ENCODE results near the gene SOX5. TPM values are rescaled to one million over a fixed set of nuclear protein-coding genes. Genes with fewer than 3 reads are reported as not detected.
A peak's percentile ranks its signal among the peaks of the same experiment; 100 is the strongest.

SOX5 gene
- total and polyA plus RNA-seq, 9 of the 15 experiments (the other 6 are each of a cell fraction or from before 2014, with no cell fraction given) = 8.3 to 16.5 (median 11.9) TPM

DNA sequence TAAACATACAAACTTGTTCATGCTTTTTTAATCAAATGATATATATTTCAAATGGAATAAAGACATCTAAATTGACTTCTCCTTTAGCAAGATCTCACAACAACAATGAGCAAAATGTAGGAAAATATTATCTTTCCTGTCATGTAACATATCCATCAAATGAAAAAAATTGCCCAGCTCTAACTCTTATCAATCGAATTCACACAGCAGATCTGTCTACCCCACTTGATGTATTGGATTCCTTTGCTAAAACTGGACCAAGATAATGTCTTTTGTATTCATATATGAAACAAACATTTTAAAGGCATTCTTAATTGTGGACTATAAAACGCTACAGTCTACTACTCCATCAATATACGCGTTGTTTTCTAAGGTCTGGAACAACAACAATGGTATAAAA is 218.0 kb downstream of the SOX5 start (continued):
- TF ChIP-seq, protein P1, sequence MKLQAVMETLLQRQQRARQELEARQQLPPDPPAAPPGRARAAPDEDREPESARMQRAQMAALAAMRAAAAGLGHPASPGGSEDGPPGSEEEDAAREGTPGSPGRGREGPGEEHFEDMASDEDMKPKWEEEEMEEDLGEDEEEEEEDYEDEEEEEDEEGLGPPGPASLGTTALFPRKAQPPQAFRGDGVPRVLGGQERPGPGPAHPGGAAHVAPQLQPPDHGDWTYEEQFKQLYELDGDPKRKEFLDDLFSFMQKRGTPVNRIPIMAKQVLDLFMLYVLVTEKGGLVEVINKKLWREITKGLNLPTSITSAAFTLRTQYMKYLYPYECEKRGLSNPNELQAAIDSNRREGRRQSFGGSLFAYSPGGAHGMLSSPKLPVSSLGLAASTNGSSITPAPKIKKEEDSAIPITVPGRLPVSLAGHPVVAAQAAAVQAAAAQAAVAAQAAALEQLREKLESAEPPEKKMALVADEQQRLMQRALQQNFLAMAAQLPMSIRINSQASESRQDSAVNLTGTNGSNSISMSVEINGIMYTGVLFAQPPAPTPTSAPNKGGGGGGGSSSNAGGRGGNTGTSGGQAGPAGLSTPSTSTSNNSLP (IDR thresholded peaks at IDR 0.05; ENCODE audit: borderline replicate concordance, low read depth, low read length) = peak; percentile 79; the same call in 1 of the 2 replicates
- TF ChIP-seq MTA2 (IDR thresholded peaks at IDR 0.05; ENCODE audit: low read depth) = peak; percentile 46
- no peak for TF ChIP-seq PML (IDR thresholded peaks at IDR 0.05; ENCODE audit: low read length)
- peak; percentile 28 to 57; a peak in 2 of 4 replicates for TF ChIP-seq TRIM24 (IDR thresholded peaks at IDR 0.05)
- peak; percentile 93 for TF ChIP-seq ARID1B (IDR thresholded peaks at IDR 0.05)
- TF ChIP-seq ELF1 (tag; IDR thresholded peaks at IDR 0.05) = no peak
- TF ChIP-seq NCOA2 (IDR thresholded peaks at IDR 0.05; ENCODE audit: partially characterized antibody in 2 of 2) = peak in 1 of 2 experiments; percentile 42
- TF ChIP-seq SPI1 (IDR thresholded peaks at IDR 0.05; ENCODE audit: borderline replicate concordance, low read depth, low read length) = no peak
- TF ChIP-seq ZNF778 (CRISPR knock-in tag; IDR thresholded peaks at IDR 0.05) = no peak
- TF ChIP-seq FOXA3 (CRISPR knock-in tag; conservative IDR thresholded peaks at IDR 0.05 in 1 of 2, IDR thresholded peaks at IDR 0.05 in 1 of 2) = no peak
- TF ChIP-seq CHAMP1 (IDR thresholded peaks at IDR 0.05) = peak; percentile 78; the same call in 1 of the 2 replicates
- TF ChIP-seq NFRKB (IDR thresholded peaks at IDR 0.05; ENCODE audit: low read depth) = 0 out of 2 replicates have a peak, but pooled peaks have one; percentile 8
- TF ChIP-seq EP300 (IDR thresholded peaks at IDR 0.05; ENCODE audit: low read length) = peak; percentile 87; the same call in 1 of the 2 replicates
- peak; percentile 63 for TF ChIP-seq FOXM1 (IDR thresholded peaks at IDR 0.05; ENCODE audit: low read depth)
- no peak for TF ChIP-seq FOXM1 (CRISPR knock-in tag; IDR thresholded peaks at IDR 0.05; ENCODE audit: low read depth)
- TF ChIP-seq TAL1 (IDR thresholded peaks at IDR 0.05) = peak; percentile 72
- TF ChIP-seq ZNF79 (CRISPR knock-in tag; IDR thresholded peaks at IDR 0.05; ENCODE audit: low read depth) = no peak
- TF ChIP-seq SMARCE1 (IDR thresholded peaks at IDR 0.05) = peak; percentile 80; the same call in 1 of the 2 replicates
- TF ChIP-seq MNT (conservative IDR thresholded peaks at IDR 0.05) = 0 out of 4 replicates have a peak, but pooled peaks of 1 of the 2 experiments have one; percentile 16
- TF ChIP-seq, protein P2, sequence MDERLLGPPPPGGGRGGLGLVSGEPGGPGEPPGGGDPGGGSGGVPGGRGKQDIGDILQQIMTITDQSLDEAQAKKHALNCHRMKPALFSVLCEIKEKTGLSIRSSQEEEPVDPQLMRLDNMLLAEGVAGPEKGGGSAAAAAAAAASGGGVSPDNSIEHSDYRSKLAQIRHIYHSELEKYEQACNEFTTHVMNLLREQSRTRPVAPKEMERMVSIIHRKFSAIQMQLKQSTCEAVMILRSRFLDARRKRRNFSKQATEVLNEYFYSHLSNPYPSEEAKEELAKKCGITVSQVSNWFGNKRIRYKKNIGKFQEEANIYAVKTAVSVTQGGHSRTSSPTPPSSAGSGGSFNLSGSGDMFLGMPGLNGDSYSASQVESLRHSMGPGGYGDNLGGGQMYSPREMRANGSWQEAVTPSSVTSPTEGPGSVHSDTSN (CRISPR knock-in tag; IDR thresholded peaks at IDR 0.05; ENCODE audit: low read depth) = no peak
- TF ChIP-seq, protein P2 (tag; conservative IDR thresholded peaks at IDR 0.05; ENCODE audit: low read depth) = peak; percentile 97
- peak; percentile 80 for TF ChIP-seq NCOR1 (IDR thresholded peaks at IDR 0.05)
